Stimulated activated CD8-positive, alpha-beta memory T cell treated with anti-CD3 and anti-CD28 coated beads, Interleukin-2, amount 100 ng/mL, for 48 hours (primary cell): ENCODE data around the gene SSTR3.

ENCODE experiments used
- DNase-seq, 2 donors: peaks; one replicate each; pipeline ENCODE4 v3.0.0-alpha.2; 2020; ENCODE audit warnings: low read depth in 2 of 2

The SSTR3 gene

GRCh38 chr22:37197451-37198257, 14.6 kb downstream of the SSTR3 start:
- DNase-seq: no peak

DNA sequence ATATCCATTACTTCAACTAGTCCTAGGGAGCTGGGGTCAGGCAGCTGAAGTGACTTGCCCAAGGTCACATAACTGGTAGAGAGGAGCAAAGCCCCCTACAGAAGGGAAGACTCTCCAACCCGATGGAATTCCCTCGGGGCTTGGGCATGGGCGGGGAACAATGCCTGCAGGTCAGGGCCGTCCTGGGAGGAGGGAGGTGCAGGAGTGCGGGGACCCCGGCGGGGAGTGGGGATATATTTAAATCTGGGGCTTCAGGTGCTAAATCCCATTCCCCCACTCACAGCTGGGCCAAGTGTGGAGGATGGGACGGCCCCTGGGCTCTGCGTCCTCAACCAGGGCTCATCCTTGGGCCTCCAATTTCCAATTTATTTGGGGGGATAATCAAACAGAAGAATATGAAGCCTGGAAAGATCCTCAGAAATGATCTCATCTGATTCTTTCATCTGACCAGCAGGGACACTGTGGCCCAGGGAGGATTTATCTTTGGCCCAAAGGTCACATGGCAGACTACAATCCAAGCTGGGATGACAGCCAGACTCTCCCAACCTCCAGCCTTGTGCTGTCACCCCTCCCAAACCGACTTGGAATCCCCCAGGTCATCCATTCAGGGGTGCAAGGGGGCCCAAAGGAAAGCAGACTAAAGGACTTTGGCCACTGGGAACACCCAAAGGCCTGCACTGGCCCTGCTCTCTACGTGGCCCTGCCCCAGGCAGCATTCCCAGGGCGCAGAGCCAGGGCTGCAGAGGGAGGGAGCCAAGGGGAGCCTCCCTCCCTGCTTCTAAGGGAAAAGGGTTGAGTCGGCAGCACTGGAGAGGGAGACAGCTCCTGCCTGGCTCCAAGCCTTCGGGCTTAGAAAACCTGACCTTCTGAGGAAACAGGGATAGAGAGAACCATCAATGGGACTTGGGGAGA, 15.5 kb downstream of the SSTR3 start:
- no peak for DNase-seq

- no peak for DNase-seq
Measured at GRCh38 chr22:37195921-37196320, 16.4 kb downstream of the SSTR3 start.

DNA sequence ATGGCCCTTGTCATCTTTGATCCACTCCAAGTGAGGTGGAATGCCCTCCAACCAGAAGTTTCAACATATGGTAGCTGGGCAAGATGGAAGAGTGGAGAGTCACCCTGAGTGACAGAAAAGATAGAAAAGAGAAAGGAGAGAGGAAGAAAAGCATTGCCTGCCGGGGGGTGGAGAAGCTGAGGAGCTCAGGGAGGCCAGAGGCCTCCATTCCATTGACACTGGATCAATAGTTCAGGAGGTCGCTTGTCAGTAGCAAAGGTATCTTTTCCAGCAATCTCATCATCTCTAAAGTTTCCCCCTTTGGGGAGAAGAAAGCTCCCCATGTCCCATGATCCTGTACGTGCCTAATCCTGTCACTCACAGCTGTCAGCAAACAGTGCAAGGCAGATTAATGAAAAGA, 17.5 kb downstream of the SSTR3 start:
- DNase-seq: no peak

GRCh38 chr22:37193629-37194191, 18.6 kb downstream of the SSTR3 start:
- DNase-seq: no peak

GRCh38 chr22:37192741-37193140, 19.5 kb downstream of the SSTR3 start:
- no peak for DNase-seq

DNA sequence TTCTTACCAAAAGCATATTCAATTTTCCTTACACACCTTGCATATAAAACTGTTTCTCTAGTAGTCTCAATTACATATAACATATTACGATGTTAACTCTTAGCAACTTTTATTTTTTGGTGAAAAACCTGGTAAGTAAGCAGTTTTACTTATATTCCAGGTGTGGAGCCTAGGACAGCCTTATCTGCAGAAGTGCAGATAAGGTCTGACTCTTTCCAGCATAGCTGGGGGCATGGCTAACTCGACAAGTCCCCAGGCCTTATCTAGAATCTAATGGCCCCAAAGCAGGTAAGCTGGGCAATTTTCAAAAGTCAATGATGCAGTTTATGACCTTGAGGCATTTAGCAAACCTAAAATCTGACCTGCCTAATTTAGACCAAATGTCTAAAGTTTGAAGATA, 20.1 kb downstream of the SSTR3 start:
- no peak for DNase-seq

GRCh38 chr22:37190262-37190780, 22.0 kb downstream of the SSTR3 start:
- DNase-seq: no peak

DNA sequence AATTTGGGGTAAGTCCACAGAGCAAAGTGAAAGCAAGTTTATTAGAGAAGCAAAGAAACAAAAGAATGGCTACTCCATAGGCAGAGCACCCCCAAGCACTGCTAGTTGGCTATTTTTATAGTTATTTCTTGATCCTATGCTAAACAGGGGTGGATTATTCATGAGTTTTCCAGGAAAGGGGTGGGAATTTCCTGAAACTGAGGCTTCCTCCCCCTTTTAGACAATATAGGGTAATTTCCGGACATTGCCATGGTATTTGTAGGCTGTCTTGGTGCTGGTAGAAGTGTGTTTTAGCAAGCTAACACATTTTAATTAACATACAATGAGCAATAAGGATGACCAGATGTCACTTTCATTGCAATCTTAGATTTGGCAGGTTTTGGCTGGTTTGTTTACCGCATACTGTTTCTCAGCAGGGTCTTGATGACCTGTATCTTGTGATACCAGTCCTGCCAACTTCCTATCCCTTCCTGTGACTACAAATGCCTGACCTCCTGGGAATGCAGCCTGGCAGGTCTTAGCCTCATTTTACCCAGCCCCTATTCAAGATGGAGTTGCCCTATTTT, 23.3 kb downstream of the SSTR3 start:
- DNase-seq: no peak

GRCh38 chr22:37187891-37188761, 24.2 kb downstream of the SSTR3 start, which contains the start of gene C1QTNF6:
Gene C1QTNF6 (minus strand): TSS chr22:37188247. CDS start chr22:37188213, 34 bp downstream.
- DNase-seq: no peak

- DNase-seq: no peak
Measured at GRCh38 chr22:37187552-37187890, 24.8 kb downstream of the SSTR3 start.

- no peak for DNase-seq
Measured at GRCh38 chr22:37186997-37187522, 25.2 kb downstream of the SSTR3 start.

DNA sequence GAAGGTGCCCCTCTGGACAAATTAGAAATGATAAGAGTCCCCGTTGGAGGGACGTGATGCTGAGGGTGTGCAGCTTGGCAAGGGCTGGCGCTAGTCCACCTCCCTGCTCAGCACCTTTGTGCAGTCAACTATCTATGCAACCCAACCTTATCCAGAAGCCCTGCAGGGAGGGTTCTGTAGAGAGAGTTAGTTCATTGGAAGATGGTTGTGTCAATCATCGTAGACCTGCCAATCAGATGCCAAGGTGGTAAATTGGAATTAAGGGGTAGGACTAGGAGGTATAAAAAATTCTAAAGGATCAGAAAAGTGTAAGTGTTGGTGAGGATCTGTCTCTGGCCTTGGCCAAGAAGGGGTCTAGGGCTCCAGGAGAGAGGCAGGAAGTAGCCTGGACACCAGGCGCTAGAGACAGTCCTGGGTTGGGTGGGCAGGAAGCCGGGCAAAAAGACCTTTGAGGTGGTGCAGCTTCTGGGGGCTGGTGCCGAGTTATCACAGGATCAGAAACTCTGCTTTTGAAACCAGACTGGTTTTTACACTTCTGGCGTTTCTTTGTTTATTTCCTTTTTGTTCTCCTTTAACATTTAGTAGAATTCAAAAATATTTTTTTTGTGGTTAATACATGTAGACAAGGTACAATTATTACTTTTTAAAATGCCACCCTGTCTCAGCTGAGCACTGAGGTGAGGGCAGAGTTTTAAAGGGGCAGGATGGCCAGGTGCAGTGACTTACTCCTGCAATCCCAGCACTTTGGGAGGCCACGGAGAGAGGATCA, 25.9 kb downstream of the SSTR3 start:
- no peak for DNase-seq

DNA sequence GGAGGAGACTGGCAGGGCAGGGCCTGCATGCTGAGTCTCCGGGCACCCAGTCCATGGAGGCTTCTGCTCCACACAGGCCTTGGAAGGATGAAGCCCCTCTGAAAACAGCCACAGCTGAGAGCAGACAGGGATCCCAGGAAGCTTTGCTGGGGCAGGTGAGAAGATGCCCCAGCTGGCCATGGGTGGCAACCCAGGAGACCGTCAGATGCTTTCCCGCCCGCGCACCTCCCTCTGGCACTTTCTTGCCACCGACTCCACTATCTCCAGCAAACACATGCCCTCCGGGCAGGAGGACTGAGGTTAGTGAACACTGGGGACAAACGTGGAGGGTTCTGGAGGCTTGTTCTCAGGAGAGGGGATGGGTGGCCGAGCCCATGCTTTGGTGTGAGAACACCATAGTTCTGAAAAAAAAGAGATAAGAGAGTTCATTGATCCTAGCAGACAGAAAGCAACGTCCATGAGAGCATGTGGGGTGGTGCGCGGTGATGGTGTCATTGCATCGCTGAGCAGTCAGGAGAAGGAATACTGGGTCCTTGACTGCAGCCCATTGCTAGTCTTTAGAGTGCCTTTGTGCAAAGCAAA, 26.5 kb downstream of the SSTR3 start:
- no peak for DNase-seq

GRCh38 chr22:37184816-37185541, 27.3 kb downstream of the SSTR3 start:
- no peak for DNase-seq

- DNase-seq: no peak
Measured at GRCh38 chr22:37184380-37184755, 27.9 kb downstream of the SSTR3 start.

DNA sequence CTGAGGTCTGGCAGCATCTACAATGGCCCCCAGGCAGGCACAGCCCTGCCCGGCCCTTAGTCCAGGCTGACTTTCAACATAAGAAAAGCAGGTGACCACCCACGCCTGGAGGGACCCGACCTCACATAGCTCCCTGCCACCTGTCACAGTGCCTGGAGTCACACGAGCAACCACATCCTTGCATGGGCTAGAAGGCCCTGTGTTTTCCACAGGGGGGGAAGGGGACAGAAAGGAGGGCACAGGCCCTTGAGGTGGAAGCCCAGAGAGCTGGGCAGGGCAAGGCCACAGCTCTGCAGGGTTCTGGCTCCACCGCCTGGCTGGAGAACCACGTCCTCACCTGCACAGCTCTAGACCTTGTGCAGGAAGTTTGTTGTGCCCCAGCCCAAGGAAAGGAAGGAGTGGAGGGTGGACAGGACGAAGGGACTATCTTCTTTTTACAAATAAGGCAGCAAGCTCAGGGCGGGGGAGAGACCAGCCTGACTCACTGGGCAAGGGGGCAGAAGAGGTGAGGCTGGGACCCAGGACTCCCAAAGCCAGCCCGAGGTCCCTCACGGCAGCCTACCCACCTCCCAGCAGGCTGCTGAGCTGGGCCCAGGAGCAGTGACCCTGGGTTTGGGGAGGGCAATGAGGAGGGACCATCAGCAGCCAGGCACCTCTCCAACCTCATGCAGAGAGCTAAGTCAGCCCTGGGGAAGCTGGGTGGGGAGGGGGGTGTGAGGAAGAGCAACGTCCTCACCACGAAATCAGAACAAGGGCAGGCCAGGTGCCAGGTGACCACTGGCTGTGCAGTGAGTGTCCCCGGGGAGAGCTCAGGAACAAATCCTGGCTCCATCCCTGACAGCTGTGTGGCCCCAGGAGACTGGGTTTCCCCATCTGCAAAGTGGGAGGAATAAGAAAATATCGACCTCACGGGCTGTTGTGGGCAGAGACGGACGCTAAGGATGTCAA, 28.6 kb downstream of the SSTR3 start:
- DNase-seq: no peak

- DNase-seq: no peak
Measured at GRCh38 chr22:37182949-37183245, 29.4 kb downstream of the SSTR3 start.
